GM18873 (cell line): ENCODE results near the gene LRPPRC.

Experiments
- ATAC-seq: cut with Tn5 transposase; IDR thresholded peaks from one replicate; pipeline ENCODE4 v1.9.1; 2021; ENCODE audit warnings: mild to moderate bottlenecking, moderate library complexity, moderate number of reproducible peaks; ENCODE audit not compliant: unreplicated experiment, low FRiP score

The LRPPRC gene

DNA sequence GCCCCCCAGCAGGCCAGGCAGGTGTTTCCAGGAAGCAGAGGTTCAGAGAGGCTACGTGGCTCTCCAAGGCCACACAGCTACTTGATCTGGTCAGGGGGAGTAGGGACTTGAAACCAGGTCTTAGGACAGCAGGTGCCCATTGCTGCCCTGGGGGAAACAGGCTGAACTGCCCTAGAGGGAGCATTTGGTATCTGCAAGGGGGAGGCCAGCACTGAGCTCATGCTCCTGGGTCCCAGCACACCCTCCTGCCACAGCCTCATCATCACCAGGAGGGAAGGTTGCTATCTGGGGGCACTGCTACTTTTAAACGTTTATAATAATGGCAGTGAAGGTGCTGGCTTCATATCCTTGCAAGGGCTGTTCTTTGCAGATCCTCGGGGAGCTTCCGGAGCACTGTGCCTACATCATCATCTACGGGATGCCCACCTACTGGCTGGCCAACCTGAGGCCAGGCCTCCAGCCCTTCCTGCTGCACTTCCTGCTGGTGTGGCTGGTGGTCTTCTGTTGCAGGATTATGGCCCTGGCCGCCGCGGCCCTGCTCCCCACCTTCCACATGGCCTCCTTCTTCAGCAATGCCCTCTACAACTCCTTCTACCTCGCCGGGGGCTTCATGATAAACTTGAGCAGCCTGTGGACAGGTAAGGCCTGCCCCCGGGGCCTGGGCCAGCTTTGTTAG is 120.9 kb downstream of the LRPPRC start:
- no peak for ATAC-seq

DNA sequence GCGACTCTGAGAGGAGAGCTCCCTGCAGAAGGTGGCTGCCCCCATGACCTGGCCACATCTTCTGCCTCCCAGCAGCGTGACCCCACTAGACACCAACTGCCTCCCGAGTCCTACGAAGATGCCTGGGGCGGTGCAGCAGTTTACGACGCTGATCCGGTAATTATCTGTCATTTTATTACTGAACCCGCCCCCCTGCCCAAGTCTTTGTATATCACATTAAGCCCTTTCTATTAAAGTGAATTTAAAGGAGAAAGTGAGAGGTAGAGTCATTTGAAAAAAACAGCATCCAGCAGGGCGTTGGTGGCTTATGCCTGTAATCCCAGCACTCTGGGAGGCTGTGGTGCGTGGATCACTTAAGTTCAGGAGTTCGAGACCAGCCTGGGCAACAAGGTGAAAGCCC is 123.6 kb downstream of the LRPPRC start:
- ATAC-seq: no peak

- no peak for ATAC-seq
These were observed 140.5 kb downstream of the LRPPRC start for GRCh38 chr2:43855292-43855691.

- ATAC-seq: no peak
These were observed 141.1 kb downstream of the LRPPRC start for GRCh38 chr2:43854671-43855070.

DNA sequence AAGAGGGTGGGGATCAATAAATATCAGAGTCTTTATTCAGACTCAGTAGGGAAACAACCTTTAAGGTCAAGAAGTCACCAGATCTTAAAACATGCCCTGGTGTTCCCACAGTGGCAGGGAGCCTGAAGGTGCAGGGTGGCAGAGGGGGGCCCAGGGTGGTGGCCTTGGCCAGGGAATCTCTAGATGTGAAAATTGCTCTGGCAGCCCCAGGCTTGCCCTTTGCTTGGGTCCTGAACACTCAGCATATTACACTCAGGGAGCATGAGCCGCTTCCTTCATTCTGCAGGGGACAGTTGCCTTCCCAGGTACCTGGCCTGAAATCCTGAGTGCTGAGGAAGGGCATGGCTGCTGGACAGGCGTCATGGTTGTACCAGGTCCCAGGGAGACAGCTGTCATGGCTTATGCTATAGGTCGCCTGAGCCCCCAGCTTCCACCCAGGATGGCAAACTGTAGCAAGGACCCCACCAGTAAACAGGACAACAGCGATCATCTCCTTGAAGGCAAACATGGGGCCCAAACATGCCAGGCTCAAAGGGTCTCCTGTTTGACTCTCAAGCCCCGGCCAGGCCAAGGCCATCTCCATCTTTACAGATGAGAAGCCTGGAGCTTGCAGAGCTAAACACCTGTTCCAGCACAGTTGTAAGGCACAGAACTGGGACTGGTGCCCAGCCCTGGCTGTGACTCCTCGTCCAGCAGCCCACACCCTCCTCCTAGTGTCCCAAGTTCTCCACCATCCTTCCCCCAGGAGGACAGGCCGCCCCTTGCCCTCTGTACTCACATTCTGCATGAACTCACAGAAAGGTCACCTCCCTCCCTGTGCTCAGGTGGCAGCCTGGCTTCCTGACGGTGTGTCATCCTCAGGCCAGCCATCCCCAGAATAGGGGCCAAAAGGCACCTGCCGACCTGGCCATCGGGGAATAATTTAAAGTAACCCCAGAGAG is 142.4 kb downstream of the LRPPRC start:
- no peak for ATAC-seq

DNA sequence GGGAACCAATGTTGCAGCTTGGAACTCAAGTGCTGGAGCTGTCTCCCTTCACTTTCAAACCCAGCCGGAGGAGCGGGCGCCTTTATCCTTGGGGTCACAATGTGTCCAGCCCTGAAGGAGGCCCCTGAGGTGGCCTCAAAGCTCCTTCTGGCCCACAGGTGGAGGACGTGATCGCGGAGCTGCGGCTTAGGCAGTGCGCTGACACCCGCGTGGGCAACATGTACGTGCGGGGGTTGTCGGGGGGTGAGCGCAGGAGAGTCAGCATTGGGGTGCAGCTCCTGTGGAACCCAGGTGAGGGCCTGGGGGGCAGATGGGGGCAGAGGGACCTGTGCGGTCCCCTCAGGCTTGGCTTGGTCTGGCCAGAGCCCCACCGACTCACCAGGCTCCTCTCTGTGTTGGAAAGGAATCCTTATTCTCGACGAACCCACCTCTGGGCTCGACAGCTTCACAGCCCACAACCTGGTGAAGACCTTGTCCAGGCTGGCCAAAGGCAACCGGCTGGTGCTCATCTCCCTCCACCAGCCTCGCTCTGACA is 143.5 kb downstream of the LRPPRC start:
- ATAC-seq: no peak

DNA sequence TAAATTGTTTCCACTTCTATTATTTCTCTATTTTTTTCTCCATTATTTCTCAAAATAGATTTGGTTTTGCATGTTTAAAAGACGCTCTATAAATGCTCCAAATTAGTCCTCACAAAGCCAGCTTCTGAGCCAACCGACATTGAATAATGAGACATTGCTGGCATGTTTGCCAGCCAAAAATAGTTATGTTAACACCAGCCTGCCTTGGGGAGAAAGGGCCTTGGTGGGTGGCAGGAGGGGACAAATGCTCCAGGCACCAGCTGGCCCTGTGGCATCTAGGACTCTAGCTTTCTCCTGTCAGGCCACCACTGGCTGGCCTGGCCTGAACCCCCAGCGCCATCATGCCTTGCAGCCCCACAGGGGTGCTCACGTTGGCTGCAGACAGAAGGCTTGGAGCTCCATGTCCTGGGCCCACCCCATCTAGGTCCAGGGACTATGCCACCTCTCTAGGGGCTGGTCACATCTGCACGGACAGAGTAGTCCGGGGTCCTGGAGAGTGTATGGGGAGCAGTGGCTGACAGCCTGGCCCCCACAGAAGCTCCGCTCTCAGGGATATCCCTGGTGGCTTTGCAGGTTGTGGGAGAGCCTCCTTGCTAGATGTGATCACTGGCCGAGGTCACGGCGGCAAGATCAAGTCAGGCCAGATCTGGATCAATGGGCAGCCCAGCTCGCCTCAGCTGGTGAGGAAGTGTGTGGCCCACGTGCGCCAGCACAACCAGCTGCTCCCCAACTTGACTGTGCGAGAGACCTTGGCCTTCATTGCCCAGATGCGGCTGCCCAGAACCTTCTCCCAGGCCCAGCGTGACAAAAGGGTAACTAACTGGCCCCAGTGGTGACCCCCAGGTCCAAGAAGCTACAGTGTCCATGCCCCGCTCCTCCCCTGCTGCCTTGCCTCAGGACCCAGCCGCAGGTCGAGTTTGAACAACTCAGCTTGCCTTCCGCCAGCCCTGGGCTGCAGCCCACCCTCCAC is 144.5 kb downstream of the LRPPRC start:
- no peak for ATAC-seq

- no peak for ATAC-seq
These were observed 147.6 kb downstream of the LRPPRC start for GRCh38 chr2:43848214-43848613.

DNA sequence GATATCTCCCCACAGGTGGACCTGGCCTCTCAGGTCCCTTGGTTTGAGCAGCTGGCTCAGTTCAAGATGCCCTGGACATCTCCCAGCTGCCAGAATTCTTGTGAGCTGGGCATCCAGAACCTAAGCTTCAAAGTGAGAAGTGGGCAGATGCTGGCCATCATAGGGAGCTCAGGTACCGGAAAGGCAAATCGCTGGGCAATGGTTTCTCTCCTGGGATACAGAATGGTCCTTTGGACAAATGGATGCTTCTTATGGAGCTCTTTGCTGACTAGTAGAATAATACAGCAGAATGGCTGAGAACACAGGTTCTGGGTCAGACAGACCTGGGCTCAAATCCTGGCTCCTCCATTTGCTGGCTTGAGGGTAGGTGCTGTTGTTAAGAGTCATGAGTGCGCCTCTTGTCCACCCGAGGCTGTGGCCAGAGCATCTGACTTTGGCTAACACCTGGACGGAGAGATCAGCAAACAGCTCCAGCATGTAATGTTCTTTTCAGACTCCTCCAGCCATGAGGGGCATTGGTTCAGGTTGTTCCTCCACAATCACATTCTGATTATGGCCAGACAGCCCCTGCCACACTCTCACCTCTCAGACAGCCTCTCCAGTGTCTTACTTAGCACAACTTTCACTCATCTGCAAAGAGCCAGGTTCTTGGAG is 149.5 kb downstream of the LRPPRC start:
- no peak for ATAC-seq

DNA sequence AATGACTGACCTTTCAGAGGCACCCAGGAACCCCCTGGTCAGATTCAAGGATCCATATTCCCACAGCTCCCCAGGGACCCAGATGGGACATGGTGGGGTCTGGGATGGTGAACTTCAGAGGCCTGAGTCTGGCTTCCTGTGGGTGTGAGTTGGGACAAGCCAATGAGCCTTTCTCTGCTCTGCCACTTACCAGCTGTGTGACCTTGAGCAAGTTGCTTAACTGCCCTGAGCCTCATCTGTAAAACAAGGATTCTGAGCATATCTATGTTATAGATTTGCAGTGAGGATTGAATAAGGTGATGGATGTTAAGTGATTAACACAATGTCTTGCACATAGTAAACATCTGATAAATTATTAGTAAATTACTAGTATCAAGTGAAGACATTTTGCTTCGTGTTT is 150.6 kb downstream of the LRPPRC start:
- no peak for ATAC-seq

GRCh38 chr2:43842866-43843226 is 152.9 kb downstream of the LRPPRC start:
- no peak for ATAC-seq

- no peak for ATAC-seq
These were observed 153.6 kb downstream of the LRPPRC start for GRCh38 chr2:43841949-43842865.

DNA sequence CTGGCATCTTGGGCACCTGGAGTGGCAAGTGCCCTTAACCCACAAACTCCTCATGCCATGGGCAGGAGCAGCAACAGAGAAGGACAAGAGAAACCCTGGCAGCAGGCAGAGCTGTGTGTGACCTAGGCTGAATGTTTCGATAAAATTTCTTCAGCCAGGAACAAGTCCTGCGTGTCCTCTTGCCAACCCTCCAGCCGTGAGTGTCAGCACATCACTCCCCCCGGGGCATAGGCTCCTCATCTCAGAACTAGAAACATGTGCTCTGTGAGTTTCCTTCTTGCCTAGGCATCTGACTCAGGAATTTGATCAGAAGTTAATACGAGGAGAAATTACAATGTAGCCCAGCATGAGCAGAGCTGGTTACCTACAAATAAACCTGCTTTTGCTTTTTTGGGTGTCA is 154.8 kb downstream of the LRPPRC start:
- no peak for ATAC-seq

GRCh38 chr2:43839776-43840564 is 155.8 kb downstream of the LRPPRC start:
- no peak for ATAC-seq

- ATAC-seq: no peak
These were observed 157.1 kb downstream of the LRPPRC start, which contains the start of the genes ABCG5 and ABCG8 for GRCh38 chr2:43838560-43839267. TSS of gene ABCG5 (minus strand) at chr2:43838839. CDS start at chr2:43838679, 160 bp downstream. TSS of gene ABCG8 (plus strand) at chr2:43838971. CDS start at chr2:43839054, 83 bp downstream.

GRCh38 chr2:43837831-43838559 is 157.8 kb downstream of the LRPPRC start:
- no peak for ATAC-seq

- ATAC-seq: no peak
These were observed 158.8 kb downstream of the LRPPRC start for GRCh38 chr2:43837033-43837432.
